H1 (cell line): ENCODE results near the gene ULK1. TPM values are rescaled to one million over a fixed set of nuclear protein-coding genes. Genes with fewer than 3 reads are reported as not detected.

Experiments
- CTCF ChIA-PET: fragments of 300-600 bp; sonication (Branson Sonifier 250); formaldehyde crosslinking; loops from one replicate; lab custom pipeline; 2021; ENCODE audit not compliant: partially characterized antibody; lab: Charles Lee
- POLR2A ChIA-PET: fragments of 300-600 bp; sonication (Branson Sonifier 250); formaldehyde crosslinking; loops from one replicate; lab custom pipeline; 2021; ENCODE audit warnings: inconsistent platforms; ENCODE audit not compliant: partially characterized antibody; lab: Charles Lee
- DNase-seq, 2 experiments: peaks; one replicate each; pipeline versions ENCODE4 v3.0.0 to v3.0.0-alpha.2; 2010 to 2022; ENCODE audit warnings: low spot score in 2 of 2, low read depth in 1 of 2, mixed read lengths in 1 of 2
- FAIRE-seq: peaks from 2 replicates; lab custom pipeline; 2011; peaks lifted over from hg19 to GRCh38; lab: Jason Lieb, UNC
- H2AFZ ChIP-seq: 2 replicates; pipeline ENCODE4 v1.8.1; 2012; ENCODE audit warnings: low read length, inconsistent platforms
- H2AK5ac ChIP-seq: 2 replicates; pipeline ENCODE4 v1.6.1; 2013; ENCODE audit warnings: low read depth, low read length
- H2BK120ac ChIP-seq: replicated peaks from 2 replicates; pipeline ENCODE3; 2013; ENCODE audit warnings: low read depth, low read length, inconsistent platforms
- H2BK12ac ChIP-seq: 2 replicates; pipeline ENCODE4 v1.6.1; 2013; ENCODE audit warnings: low read depth, low read length
- H2BK15ac ChIP-seq: 2 replicates; pipeline ENCODE4 v1.6.1; 2013; ENCODE audit warnings: low read length
- H2BK20ac ChIP-seq: 2 replicates; pipeline ENCODE4 v1.6.1; 2013; ENCODE audit warnings: low read length
- H2BK5ac ChIP-seq: 2 replicates; pipeline ENCODE4 v1.6.1; 2013; ENCODE audit warnings: low read depth, low read length
- H3K14ac ChIP-seq: 2 replicates; pipeline ENCODE4 v1.6.1; 2013; ENCODE audit warnings: inconsistent platforms; ENCODE audit not compliant: insufficient read length
- H3K18ac ChIP-seq: 2 replicates; pipeline ENCODE4 v1.6.1; 2013; ENCODE audit warnings: low read length; ENCODE audit errors: extremely low read depth
- H3K23ac ChIP-seq: 2 replicates; pipeline ENCODE4 v1.6.1; 2013; ENCODE audit warnings: inconsistent platforms; ENCODE audit not compliant: insufficient read length
- H3K23me2 ChIP-seq: 2 replicates; pipeline ENCODE4 v1.6.1; 2013; ENCODE audit warnings: low read depth, low read length
- H3K27ac ChIP-seq: 2 replicates; pipeline ENCODE4 v1.6.1; 2011; ENCODE audit warnings: low read depth, low read length, inconsistent platforms
- H3K27me3 ChIP-seq, 4 experiments: replicated peaks in 1 of 4; 1 replicate in 1 of 4; 2 replicates in 3 of 4; pipeline versions ENCODE4 v1.6.1 to v1.8.1; 2011 to 2013; ENCODE audit warnings: low read length in 3 of 4, mild to moderate bottlenecking in 3 of 4, inconsistent platforms in 2 of 4, mixed read lengths in 2 of 4, moderate library complexity in 1 of 4; ENCODE audit not compliant: control insufficient read depth in 3 of 4, insufficient read depth in 3 of 4; ENCODE audit errors: extremely low read depth in 1 of 4
- H3K36me3 ChIP-seq, 4 experiments: 2 replicates each; pipeline versions ENCODE4 v1.6.1 to v1.8.1; 2011 to 2013; ENCODE audit warnings: mild to moderate bottlenecking in 4 of 4, low read length in 3 of 4, moderate library complexity in 2 of 4, control low read depth in 1 of 4, inconsistent platforms in 1 of 4; ENCODE audit not compliant: insufficient read depth in 4 of 4, control insufficient read depth in 2 of 4
- H3K4ac ChIP-seq: replicated peaks from 2 replicates; pipeline ENCODE3; 2013; ENCODE audit warnings: low read length, low read depth, mixed read lengths, inconsistent platforms; ENCODE audit not compliant: insufficient read length
- H3K4me1 ChIP-seq, 4 experiments: replicated peaks in 1 of 4; 1 replicate in 1 of 4; 2 replicates in 3 of 4; pipeline versions ENCODE4 v1.6.1 to v1.8.1; 2011 to 2013; ENCODE audit warnings: low read length in 3 of 4, inconsistent platforms in 2 of 4, mixed read lengths in 1 of 4; ENCODE audit not compliant: insufficient read depth in 4 of 4, control insufficient read depth in 3 of 4
- H3K4me2 ChIP-seq, 2 experiments: 2 replicates each; pipeline versions ENCODE4 v1.6.1 to v1.8.1; 2011 to 2013; ENCODE audit warnings: low read depth in 2 of 2, low read length in 2 of 2, control low read depth in 1 of 2, inconsistent platforms in 1 of 2, mild to moderate bottlenecking in 1 of 2; ENCODE audit not compliant: insufficient read depth in 1 of 2
- H3K4me3 ChIP-seq, 4 experiments: fragments of 200-600, 300-600 bp in 1 of 4; sonication (generic), shearing (Covaris generic), sonication (Bioruptor Twin) in 1 of 4; 2 replicates each; pipeline versions ENCODE4 v1.5.1 to v1.8.1; 2011 to 2016; ENCODE audit warnings: low read length in 4 of 4, low read depth in 3 of 4, control low read depth in 2 of 4, inconsistent platforms in 2 of 4, mild to moderate bottlenecking in 2 of 4, mixed read lengths in 1 of 4, moderate library complexity in 1 of 4; ENCODE audit not compliant: insufficient read depth in 2 of 4; ENCODE audit errors: extremely low read depth in 1 of 4
- H3K56ac ChIP-seq: replicated peaks from 2 replicates; pipeline ENCODE3; 2013; ENCODE audit warnings: low read depth, mild to moderate bottlenecking, mixed read lengths, low read length, inconsistent platforms; ENCODE audit not compliant: insufficient read length
- H3K79me1 ChIP-seq: 2 replicates; pipeline ENCODE4 v1.6.1; 2013; ENCODE audit warnings: low read depth, low read length, control low read depth
- H3K79me2 ChIP-seq, 2 experiments: 2 replicates each; pipeline versions ENCODE4 v1.6.1 to v1.8.1; 2012 to 2013; ENCODE audit warnings: low read length in 2 of 2, mild to moderate bottlenecking in 2 of 2, inconsistent platforms in 1 of 2; ENCODE audit not compliant: insufficient read depth in 2 of 2, control insufficient read depth in 1 of 2
- H3K9ac ChIP-seq, 4 experiments: replicated peaks in 1 of 4; 1 replicate in 1 of 4; 2 replicates in 3 of 4; pipeline versions ENCODE4 v1.6.1 to v1.8.1; 2011 to 2013; ENCODE audit warnings: low read depth in 3 of 4, low read length in 3 of 4, control low read depth in 2 of 4, mild to moderate bottlenecking in 2 of 4, moderate library complexity in 2 of 4, inconsistent platforms in 1 of 4; ENCODE audit errors: extremely low read depth in 1 of 4
- H3K9me3 ChIP-seq, 2 experiments: 2 replicates each; pipeline versions ENCODE4 v1.6.1 to v1.8.1; 2012 to 2013; ENCODE audit warnings: mild to moderate bottlenecking in 2 of 2, moderate library complexity in 2 of 2, control low read depth in 1 of 2, inconsistent platforms in 1 of 2, low read depth in 1 of 2, low read length in 1 of 2, mixed read lengths in 1 of 2; ENCODE audit not compliant: insufficient read depth in 2 of 2
- H4K20me1 ChIP-seq, 2 experiments: replicated peaks in 1 of 2; 2 replicates each; pipeline versions ENCODE3 to v1.8.1; 2011 to 2013; ENCODE audit warnings: inconsistent platforms in 2 of 2, low read length in 2 of 2, mild to moderate bottlenecking in 1 of 2; ENCODE audit not compliant: insufficient read depth in 2 of 2, control insufficient read depth in 1 of 2
- H4K5ac ChIP-seq: 2 replicates; pipeline ENCODE4 v1.6.1; 2013; ENCODE audit warnings: low read length, low read depth, mixed read lengths, inconsistent platforms; ENCODE audit not compliant: insufficient read length
- H4K8ac ChIP-seq: 2 replicates; pipeline ENCODE4 v1.8.0; 2013; ENCODE audit warnings: mild to moderate bottlenecking, moderate library complexity, low read length, inconsistent platforms; ENCODE audit not compliant: insufficient read depth; ENCODE audit errors: extremely low read depth
- H4K91ac ChIP-seq: replicated peaks from 2 replicates; pipeline ENCODE3; 2013; ENCODE audit warnings: low read length, mixed read lengths, inconsistent platforms; ENCODE audit not compliant: insufficient read length
- ASH2L ChIP-seq: fragments of 200-600, 300-600 bp; sonication (generic); IDR thresholded peaks from one replicate; pipeline ENCODE4 v1.7.1; 2017; ENCODE audit warnings: low read length
- BCL11A ChIP-seq, 2 experiments: IDR thresholded peaks; one replicate each; pipeline ENCODE4 v1.6.1; 2011; ENCODE audit warnings: low read depth in 2 of 2, low read length in 2 of 2, mild to moderate bottlenecking in 2 of 2
- CHD2 ChIP-seq: IDR thresholded peaks from 2 replicates; pipeline ENCODE4 v1.6.1; 2012; ENCODE audit warnings: low read length, improper control_type of control experiment
- EGR1 ChIP-seq: IDR thresholded peaks from 2 replicates; pipeline ENCODE4 v1.6.1; 2011; ENCODE audit warnings: low read depth, low read length, borderline replicate concordance
- KDM5A ChIP-seq: fragments of 200-600 bp; IDR thresholded peaks from 2 replicates; pipeline ENCODE4 v1.7.1; 2012; ENCODE audit warnings: mild to moderate bottlenecking, low read length, inconsistent platforms, mixed read lengths
- NANOG ChIP-seq: IDR thresholded peaks from 2 replicates; pipeline ENCODE4 v1.6.1; 2011; ENCODE audit warnings: low read length, low read depth, mild to moderate bottlenecking, inconsistent platforms; ENCODE audit not compliant: insufficient read depth, poor library complexity, severe bottlenecking
- NRF1 ChIP-seq: IDR thresholded peaks from 2 replicates; pipeline ENCODE4 v1.6.1; 2011; ENCODE audit warnings: mild to moderate bottlenecking, low read depth, low read length, improper control_type of control experiment
- POLR2A ChIP-seq, 2 experiments: IDR thresholded peaks; 1 replicate in 1 of 2; 2 replicates in 1 of 2; pipeline ENCODE4 v1.6.1; 2011; ENCODE audit warnings: low read depth in 2 of 2, low read length in 2 of 2, mild to moderate bottlenecking in 2 of 2; ENCODE audit errors: control extremely low read depth in 1 of 2
- RAD21 ChIP-seq, 2 experiments: IDR thresholded peaks in 1 of 2; conservative IDR thresholded peaks in 1 of 2; 2 replicates each; pipeline ENCODE4 v1.6.1; 2011; ENCODE audit warnings: low read depth in 2 of 2, low read length in 2 of 2, improper control_type of control experiment in 1 of 2, inconsistent platforms in 1 of 2, mild to moderate bottlenecking in 1 of 2, moderate library complexity in 1 of 2
- RBBP5 ChIP-seq: IDR thresholded peaks from 2 replicates; pipeline ENCODE4 v1.7.1; 2012; ENCODE audit warnings: low read depth, mild to moderate bottlenecking, inconsistent platforms, low read length, moderate library complexity, borderline replicate concordance
- SIN3A ChIP-seq, 2 experiments: IDR thresholded peaks in 1 of 2; conservative IDR thresholded peaks in 1 of 2; 2 replicates each; pipeline ENCODE4 v1.6.1; 2011 to 2012; ENCODE audit warnings: low read length in 2 of 2, improper control_type of control experiment in 1 of 2, low read depth in 1 of 2, mild to moderate bottlenecking in 1 of 2
- SP2 ChIP-seq: IDR thresholded peaks from 2 replicates; pipeline ENCODE4 v1.6.1; 2012; ENCODE audit warnings: mild to moderate bottlenecking, low read length, inconsistent platforms
- WGBS, 2 experiments: shearing (Covaris generic) in 1 of 2; methylation state at CpG; one replicate each; pipeline versions ENCODE4 v1.1.6 to v1.1.7; 2013 to 2015; ENCODE audit warnings: low lambda C conversion rate in 2 of 2, mixed read lengths in 2 of 2, inconsistent platforms in 1 of 2, low coverage in 1 of 2, missing lambda C conversion rate in 1 of 2; ENCODE audit not compliant: insufficient replicate concordance in 2 of 2, insufficient coverage in 1 of 2, insufficient read length in 1 of 2; ENCODE audit errors: extremely low coverage in 1 of 2, missing lambda C conversion rate in 1 of 2; 5-methylcytosine and 5-hydroxymethylcytosine counted together
- polyA plus RNA-seq, 7 experiments: library from polyadenylated mRNA; depleted of rRNA in 3 of 7; stranded (reverse) in 5 of 7; unstranded in 2 of 7; fragments of >200 nt in 5 of 7; fragments of 200-250 nt in 2 of 7; gene quantifications; 1 replicate in 5 of 7; 2 replicates in 1 of 7; 4 replicates in 1 of 7; pipeline versions ENCODE4 v1.2.1 to v1.2.3, GENCODE V29; 2011 to 2013; ENCODE audit warnings: missing spikeins in 2 of 7, mixed read lengths in 2 of 7
- total RNA-seq: library from RNA; stranded (reverse); fragmentation: NEBNext Ultra II Directional; extraction: Animal tissue kit (Norgen Biotek cat#: 25700); gene quantifications from 2 replicates; pipeline ENCODE4 v1.2.1, GENCODE V29; 2021
- TF ChIP-seq, protein P1 (sequence below): IDR thresholded peaks from 2 replicates; pipeline ENCODE4 v1.6.1; 2011; ENCODE audit warnings: low read length, improper control_type of control experiment

ULK1 gene
- total and polyA plus RNA-seq, 2 of the 8 experiments (the other 6 are each of a cell fraction or from before 2014, with no cell fraction given): 13.0 to 44.1 TPM

- Histone ChIP-seq H2AK5ac (no peak overlapping the region), H4K5ac (no peak overlapping the region), H2BK20ac (no peak overlapping the region), H3K18ac (no peak overlapping the region), H3K9me3 (no peaks in the 10 kb centered on the region), H3K4ac (no peak overlapping the region), H3K56ac (no peak overlapping the region), H3K23me2 (no peaks in the 10 kb centered on the region), H3K79me2 (no peaks in the 10 kb centered on the region), H2BK15ac (no peak overlapping the region), H3K79me1 (no peaks in the 10 kb centered on the region), H2BK120ac (no peak overlapping the region), H2BK12ac (no peak overlapping the region), H4K20me1 (peaks cover 0 to 7% of the 10 kb centered on the region in 2 experiments), H3K23ac (no peak overlapping the region), H3K27me3 (no peaks in the 10 kb centered on the region), H2BK5ac (no peak overlapping the region), H2AFZ (no peak overlapping the region), H4K8ac (peak overlapping the region; percentile 51; the same call in 1 of the 2 replicates), H3K4me1 (no peaks in the 10 kb centered on the region), H3K4me2 (no peak overlapping the region), H4K91ac (no peak overlapping the region), H3K4me3 (no peak overlapping the region), H3K27ac (no peak overlapping the region), H3K36me3 (peaks cover 2 to 51% (median 14%) of the 10 kb centered on the region in 4 experiments; a peak in 6 of 8 replicates), H3K9ac (no peak overlapping the region), H3K14ac (no peak overlapping the region)
- ChIA-PET CTCF (interaction anchor here (0.6 to 2.1 kb wide), 5 partner anchors 8 to 176 kb away, joined by 3 to 5 read pairs (median 4); no protein-coding TSS in a partner anchor), POLR2A (interaction anchor here (0.9 to 1.1 kb wide), 2 partner anchors 17 to 81 kb away, joined by 3 read pairs; partner anchors contain the start of gene MMP17)
- DNase-seq (no peak), FAIRE-seq (no peak)
- 93% methylated on average over 29 of the region's 29 CpGs; no CpG with 5 or more reads in 1 of the 2 experiments for WGBS, 2 experiments
- no peak for TF ChIP-seq RBBP5
- no peak for TF ChIP-seq CHD2
- TF ChIP-seq BCL11A (IDR thresholded peaks at IDR 0.05; ENCODE audit: low read depth in 2 of 2, low read length in 2 of 2): no peak
- no peak for TF ChIP-seq SIN3A (conservative IDR thresholded peaks at IDR 0.05 in 1 of 2, IDR thresholded peaks at IDR 0.05 in 1 of 2; ENCODE audit: low read depth in 1 of 2, low read length in 2 of 2)
- TF ChIP-seq KDM5A: no peak
- TF ChIP-seq NRF1: no peak
- no peak for TF ChIP-seq EGR1
- TF ChIP-seq, protein P1, sequence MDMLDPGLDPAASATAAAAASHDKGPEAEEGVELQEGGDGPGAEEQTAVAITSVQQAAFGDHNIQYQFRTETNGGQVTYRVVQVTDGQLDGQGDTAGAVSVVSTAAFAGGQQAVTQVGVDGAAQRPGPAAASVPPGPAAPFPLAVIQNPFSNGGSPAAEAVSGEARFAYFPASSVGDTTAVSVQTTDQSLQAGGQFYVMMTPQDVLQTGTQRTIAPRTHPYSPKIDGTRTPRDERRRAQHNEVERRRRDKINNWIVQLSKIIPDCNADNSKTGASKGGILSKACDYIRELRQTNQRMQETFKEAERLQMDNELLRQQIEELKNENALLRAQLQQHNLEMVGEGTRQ: no peak
- no peak for TF ChIP-seq NANOG
- no peak for TF ChIP-seq POLR2A (IDR thresholded peaks at IDR 0.05; ENCODE audit: control extremely low read depth in 1 of 2, low read depth in 2 of 2, low read length in 2 of 2)
- TF ChIP-seq RAD21 (IDR thresholded peaks at IDR 0.05 in 1 of 2, conservative IDR thresholded peaks at IDR 0.05 in 1 of 2; ENCODE audit: low read depth in 2 of 2, low read length in 2 of 2): no peak
- TF ChIP-seq ASH2L: no peak
- TF ChIP-seq SP2: no peak
These were observed 49.3 kb upstream of the ULK1 start for GRCh38 chr12:131845121-131845520.
